Activated naive CD8-positive, alpha-beta T cell treated with anti-CD3 and anti-CD28 coated beads, Interleukin-2, amount 10 ng/mL, durations not matched to agents 7 days and 5 days (primary cell): ENCODE measurements around the gene APOL2. TPM values are rescaled to one million over a fixed set of nuclear protein-coding genes. Genes with fewer than 3 reads are reported as not detected.
"Not testable (repeated sequence)": the region's sequence is repeated elsewhere in the genome, so short reads cannot be mapped to it uniquely, and the experiment has no call there.

Source experiments
- ATAC-seq: fragments of 150-1000 bp; cut with Tn5 transposase; one replicate; pipeline ENCODE4 v1.10.0; 2021; ENCODE audit warnings: low read depth, moderate library complexity
- POLR2A ChIA-PET: fragments of 350-600 bp; sonication (Branson Sonifier 250); formaldehyde crosslinking; loops from one replicate; lab custom pipeline; 2021; ENCODE audit warnings: antibody characterized with exemption; lab: Charles Lee
- DNase-seq: peaks from one replicate; pipeline ENCODE4 v3.0.0; 2021
- H3K27ac Mint-ChIP-seq: one replicate; pipeline ENCODE4 v1.8.0; 2022; ENCODE audit warnings: mild to moderate bottlenecking, mixed read lengths
- H3K27me3 Mint-ChIP-seq: one replicate; pipeline ENCODE4 v1.8.0; 2022; ENCODE audit warnings: mild to moderate bottlenecking, moderate library complexity, mixed read lengths
- H3K36me3 Mint-ChIP-seq: one replicate; pipeline ENCODE4 v1.8.0; 2021; ENCODE audit warnings: mild to moderate bottlenecking, mixed read lengths
- H3K4me1 Mint-ChIP-seq: one replicate; pipeline ENCODE4 v1.8.0; 2021; ENCODE audit warnings: mixed read lengths
- H3K4me3 Mint-ChIP-seq: one replicate; pipeline ENCODE4 v1.8.0; 2022; ENCODE audit warnings: mild to moderate bottlenecking, moderate library complexity, mixed read lengths
- H3K9me3 Mint-ChIP-seq: one replicate; pipeline ENCODE4 v1.8.0; 2021; ENCODE audit warnings: mixed read lengths
- total RNA-seq, 2 experiments: library from RNA; stranded (reverse); gene quantifications; one replicate each; pipeline ENCODE4 v1.2.3, GENCODE V29; 2021

The APOL2 gene
- total RNA-seq, 2 experiments from 2014 or later: 77.8 to 85.0 TPM

- DNase-seq (no peak), ATAC-seq (no peak)
- peak overlapping the region; percentile 46 for H3K27ac Mint-ChIP-seq
- peaks cover 7% of the 10 kb centered on the region for H3K9me3 Mint-ChIP-seq
- POLR2A ChIA-PET: no interaction called here
- peak overlapping the region; percentile 79 for H3K4me3 Mint-ChIP-seq
- peaks cover 39% of the 10 kb centered on the region for H3K4me1 Mint-ChIP-seq
- H3K27me3 Mint-ChIP-seq: no peaks in the 10 kb centered on the region
- peaks cover 3% of the 10 kb centered on the region for H3K36me3 Mint-ChIP-seq
Observed at GRCh38 chr22:36204632-36205015, 34.7 kb downstream of the APOL2 start.

DNA sequence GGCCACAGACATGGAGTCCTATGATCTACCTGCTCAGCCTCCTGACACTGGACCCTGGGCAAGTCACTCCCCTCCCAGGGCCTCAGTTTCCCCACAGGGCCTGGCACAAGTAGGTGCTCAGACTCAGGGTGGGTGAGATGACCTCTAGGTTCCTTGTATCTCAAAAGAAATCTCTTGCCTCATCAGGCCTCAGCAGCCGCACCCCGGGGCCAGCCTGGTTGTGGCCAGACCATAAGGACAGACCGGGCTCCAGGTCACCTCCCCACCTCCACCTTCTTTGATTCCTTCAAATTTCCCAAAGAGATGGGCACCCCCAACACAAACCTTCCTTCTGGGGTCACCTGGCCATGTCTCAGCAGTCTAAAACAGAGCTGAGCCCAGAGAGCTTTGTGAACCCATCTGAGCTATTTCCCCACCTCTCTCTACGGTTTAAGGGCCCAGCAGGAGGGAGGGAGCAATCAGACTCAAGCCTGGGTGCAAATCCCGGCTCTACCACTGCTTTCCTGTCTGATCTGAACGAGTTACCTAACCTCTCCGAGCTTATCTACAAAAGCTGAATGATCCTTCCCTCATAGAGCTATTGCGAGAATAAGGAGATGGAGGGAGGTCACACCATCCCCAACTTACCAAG, 35.2 kb downstream of the APOL2 start:
- peak overlapping the region; percentile 46 for H3K27ac Mint-ChIP-seq
- POLR2A ChIA-PET: interaction anchor here (1.5 kb wide), 1 partner anchor 278 kb away, joined by 4 read pairs; the partner anchor contains the start of gene TXN2
- no peak for DNase-seq
- no peak for ATAC-seq
- peaks cover 4% of the 10 kb centered on the region for H3K9me3 Mint-ChIP-seq
- no peaks in the 10 kb centered on the region for H3K27me3 Mint-ChIP-seq
- peaks cover 3% of the 10 kb centered on the region for H3K36me3 Mint-ChIP-seq
- H3K4me1 Mint-ChIP-seq: peaks cover 41% of the 10 kb centered on the region
- H3K4me3 Mint-ChIP-seq: peak overlapping the region; percentile 79

DNA sequence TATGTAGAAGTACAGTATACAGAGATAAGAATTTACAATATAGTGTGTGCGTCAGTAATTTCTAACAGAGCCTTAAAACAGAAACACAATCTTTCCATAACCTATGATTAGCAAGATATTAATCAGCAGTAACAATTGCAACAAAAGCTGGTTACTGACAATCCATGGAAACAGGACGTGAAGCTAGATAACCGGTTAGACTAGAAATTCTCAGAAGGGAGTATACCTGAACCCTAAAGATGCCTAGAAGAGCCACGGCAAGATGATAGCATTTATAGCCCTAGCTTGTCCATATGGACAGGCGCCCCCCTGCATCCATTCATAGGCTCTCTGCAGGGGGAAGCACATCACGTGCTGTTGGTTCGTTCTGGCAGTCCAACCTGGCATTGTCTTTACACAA, 35.9 kb downstream of the APOL2 start:
- H3K27me3 Mint-ChIP-seq, H3K27ac Mint-ChIP-seq, H3K36me3 Mint-ChIP-seq, DNase-seq, ATAC-seq, H3K9me3 Mint-ChIP-seq: not testable (repeated sequence)
- Mint-ChIP-seq H3K4me1 (peaks cover 41% of the 10 kb centered on the region), H3K4me3 (peak overlapping the region; percentile 2)
- POLR2A ChIA-PET: interaction anchor here (1.4 to 1.5 kb wide), 2 partner anchors 8 to 278 kb away, joined by 4 read pairs; partner anchors contain the start of gene TXN2

GRCh38 chr22:36202906-36203305, 36.4 kb downstream of the APOL2 start:
- not testable (repeated sequence) for H3K36me3 Mint-ChIP-seq, H3K9me3 Mint-ChIP-seq
- POLR2A ChIA-PET: interaction anchor here (1.4 to 1.5 kb wide), 2 partner anchors 9 to 279 kb away, joined by 4 read pairs; partner anchors contain the start of gene TXN2

GRCh38 chr22:36201630-36202319, 37.6 kb downstream of the APOL2 start, which contains the start of gene APOL4:
Gene APOL4 (minus strand): TSS chr22:36201809. CDS start chr22:36201734, 75 bp downstream.
- H3K27ac Mint-ChIP-seq: peak within 1 kb of the TSS; percentile 81
- no peaks in the 10 kb centered on the region for H3K9me3 Mint-ChIP-seq
- peaks cover 4% of the 10 kb centered on the region for H3K36me3 Mint-ChIP-seq
- H3K27me3 Mint-ChIP-seq: no peaks in the 10 kb centered on the region
- POLR2A ChIA-PET: interaction anchor here (1.0 to 1.4 kb wide), 2 partner anchors 10 to 280 kb away, joined by 4 to 8 read pairs; partner anchors contain the start of gene TXN2
- DNase-seq: peak; percentile 50
- H3K4me3 Mint-ChIP-seq: peak within 1 kb of the TSS; percentile 70
- H3K4me1 Mint-ChIP-seq: peaks cover 53% of the 10 kb centered on the region
- ATAC-seq: peak; percentile 54

More at GRCh38 chr22:36202906-36203305, 36.4 kb downstream of the APOL2 start:
- not testable (repeated sequence) for DNase-seq, ATAC-seq, H3K27me3 Mint-ChIP-seq
- peak overlapping the region; percentile 43 for H3K4me3 Mint-ChIP-seq
- H3K27ac Mint-ChIP-seq: peak overlapping the region; percentile 59
- peaks cover 42% of the 10 kb centered on the region for H3K4me1 Mint-ChIP-seq

GRCh38 chr22:36201025-36201424, 38.3 kb downstream of the APOL2 start:
- not testable (repeated sequence) for ATAC-seq, H3K36me3 Mint-ChIP-seq, H3K9me3 Mint-ChIP-seq, DNase-seq, H3K27me3 Mint-ChIP-seq
- peak overlapping the region; percentile 81 for H3K27ac Mint-ChIP-seq
- peaks cover 55% of the 10 kb centered on the region for H3K4me1 Mint-ChIP-seq
- POLR2A ChIA-PET: interaction anchor here (1.0 kb wide), 1 partner anchor 281 kb away, joined by 8 read pairs; the partner anchor contains the start of gene TXN2
- peak overlapping the region; percentile 70 for H3K4me3 Mint-ChIP-seq

GRCh38 chr22:36199001-36199551, 40.3 kb downstream of the APOL2 start:
- Mint-ChIP-seq H3K27me3 (no peaks in the 10 kb centered on the region), H3K36me3 (peaks cover 4% of the 10 kb centered on the region), H3K9me3 (no peaks in the 10 kb centered on the region), H3K27ac (no peak overlapping the region), H3K4me3 (peak overlapping the region; percentile 32), H3K4me1 (peaks cover 56% of the 10 kb centered on the region)
- ATAC-seq: no peak
- no peak for DNase-seq
- POLR2A ChIA-PET: interaction anchor here (1.2 kb wide), 1 partner anchor 27 kb away, joined by 3 read pairs; no protein-coding TSS in a partner anchor

GRCh38 chr22:36198536-36198935, 40.8 kb downstream of the APOL2 start:
- POLR2A ChIA-PET: interaction anchor here (0.6 to 1.2 kb wide), 2 partner anchors 28 to 179 kb away, joined by 3 read pairs; no protein-coding TSS in a partner anchor
- peaks cover 56% of the 10 kb centered on the region for H3K4me1 Mint-ChIP-seq
- peaks cover 4% of the 10 kb centered on the region for H3K36me3 Mint-ChIP-seq
- peak overlapping the region; percentile 70 for H3K27ac Mint-ChIP-seq
- DNase-seq (no peak), ATAC-seq (no peak)
- H3K27me3 Mint-ChIP-seq: no peaks in the 10 kb centered on the region
- no peaks in the 10 kb centered on the region for H3K9me3 Mint-ChIP-seq
- peak overlapping the region; percentile 67 for H3K4me3 Mint-ChIP-seq

- Mint-ChIP-seq H3K27me3 (no peaks in the 10 kb centered on the region), H3K9me3 (no peaks in the 10 kb centered on the region), H3K4me3 (peak overlapping the region; percentile 67), H3K27ac (peak overlapping the region; percentile 70), H3K36me3 (peaks cover 4% of the 10 kb centered on the region), H3K4me1 (peaks cover 51% of the 10 kb centered on the region)
- ATAC-seq: peak; percentile 44
- DNase-seq: no peak
- POLR2A ChIA-PET: interaction anchor here (1.0 kb wide), 1 partner anchor 10 kb away, joined by 3 read pairs; no protein-coding TSS in a partner anchor
Observed at GRCh38 chr22:36197514-36198146, 41.7 kb downstream of the APOL2 start.

DNA sequence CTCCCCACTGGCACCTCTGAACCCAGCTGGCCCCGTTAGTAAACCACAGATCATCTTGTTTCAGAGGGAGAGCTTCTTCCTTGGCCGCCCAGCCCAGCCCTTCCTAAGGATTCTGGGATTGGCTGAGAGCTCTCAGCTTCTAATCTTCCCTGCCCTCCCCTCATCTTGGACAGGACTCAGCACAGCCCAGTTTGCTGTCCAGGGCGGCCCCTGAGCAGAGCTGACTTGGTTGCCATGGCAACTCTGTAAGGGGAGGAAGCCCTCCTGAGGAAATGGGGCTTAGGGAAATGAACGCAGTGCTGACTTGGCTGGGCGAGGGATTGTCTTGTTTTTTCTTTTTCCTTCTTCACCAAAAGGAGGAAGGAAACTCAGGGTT, 42.3 kb downstream of the APOL2 start:
- no peaks in the 10 kb centered on the region for H3K9me3 Mint-ChIP-seq
- ATAC-seq (no peak), DNase-seq (no peak)
- H3K36me3 Mint-ChIP-seq: peaks cover 8% of the 10 kb centered on the region
- no peaks in the 10 kb centered on the region for H3K27me3 Mint-ChIP-seq
- H3K4me3 Mint-ChIP-seq: peak overlapping the region; percentile 67
- POLR2A ChIA-PET: interaction anchor here (1.0 kb wide), 1 partner anchor 10 kb away, joined by 3 read pairs; no protein-coding TSS in a partner anchor
- peak overlapping the region; percentile 70 for H3K27ac Mint-ChIP-seq
- H3K4me1 Mint-ChIP-seq: peaks cover 48% of the 10 kb centered on the region

GRCh38 chr22:36196254-36197064, 42.9 kb downstream of the APOL2 start:
- no peaks in the 10 kb centered on the region for H3K9me3 Mint-ChIP-seq
- no peak overlapping the region for H3K27ac Mint-ChIP-seq
- H3K27me3 Mint-ChIP-seq: no peaks in the 10 kb centered on the region
- POLR2A ChIA-PET: interaction anchor here (1.0 kb wide), 1 partner anchor 11 kb away, joined by 3 read pairs; no protein-coding TSS in a partner anchor
- H3K36me3 Mint-ChIP-seq: peaks cover 8% of the 10 kb centered on the region
- DNase-seq (no peak), ATAC-seq (no peak)
- H3K4me3 Mint-ChIP-seq: peak overlapping the region; percentile 67
- H3K4me1 Mint-ChIP-seq: peaks cover 44% of the 10 kb centered on the region

DNA sequence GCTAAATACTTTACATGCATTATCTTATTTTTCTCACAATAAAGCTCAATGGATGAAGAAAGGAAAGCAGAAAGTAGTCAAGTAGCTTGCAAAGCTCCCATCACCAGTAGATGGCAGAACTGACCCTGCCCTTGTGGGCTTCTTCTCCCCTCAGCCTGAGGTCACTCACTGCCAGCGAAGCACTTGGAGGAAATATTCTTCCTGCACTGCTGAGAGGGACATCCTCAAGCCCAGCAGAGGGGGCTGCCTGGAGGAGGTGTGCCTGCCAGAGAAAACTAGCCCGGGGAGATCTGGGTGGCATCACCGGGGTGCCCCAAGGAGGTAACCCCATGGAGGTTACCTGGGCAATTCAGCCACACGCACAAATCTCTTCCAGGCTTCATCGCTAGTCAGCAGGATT, 44.4 kb downstream of the APOL2 start:
- no peak overlapping the region for H3K27ac Mint-ChIP-seq
- ATAC-seq (peak; percentile 66), DNase-seq (peak; percentile 47)
- no peaks in the 10 kb centered on the region for H3K9me3 Mint-ChIP-seq
- POLR2A ChIA-PET: interaction anchor here (0.8 kb wide), 1 partner anchor 16 kb away, joined by 3 read pairs; no protein-coding TSS in a partner anchor
- no peaks in the 10 kb centered on the region for H3K27me3 Mint-ChIP-seq
- peaks cover 13% of the 10 kb centered on the region for H3K36me3 Mint-ChIP-seq
- peaks cover 33% of the 10 kb centered on the region for H3K4me1 Mint-ChIP-seq
- no peak overlapping the region for H3K4me3 Mint-ChIP-seq
